Stimulated activated CD8-positive, alpha-beta memory T cell treated with anti-CD3 and anti-CD28 coated beads, Interleukin-7, amount 100 ng/mL, for 48 hours (primary cell): ENCODE data around the gene ANP32E.
"Not testable (repeated sequence)": the region's sequence is repeated elsewhere in the genome, so short reads cannot be mapped to it uniquely, and the experiment has no call there.

ENCODE experiments used
- DNase-seq, 2 donors: peaks; one replicate each; pipeline ENCODE4 v3.0.0-alpha.2; 2020; ENCODE audit warnings: low read depth in 1 of 2; ENCODE audit errors: extremely low read depth in 1 of 2

The ANP32E gene

GRCh38 chr1:150257624-150258585 lies 22.0 kb upstream of the ANP32E start, which contains the start of gene CA14:
Gene CA14, plus strand, starts transcription at chr1:150257774. Its CDS starts 355 bp downstream, at chr1:150258129.
- no peak for DNase-seq

GRCh38 chr1:150256554-150257341 lies 20.8 kb upstream of the ANP32E start:
- DNase-seq, result no peak

- DNase-seq, result no peak
Measured at GRCh38 chr1:150256198-150256553, 20.3 kb upstream of the ANP32E start.

GRCh38 chr1:150249936-150250335 lies 14.0 kb upstream of the ANP32E start:
- DNase-seq, result no peak

GRCh38 chr1:150243003-150243402 lies 7.1 kb upstream of the ANP32E start:
- no peak for DNase-seq

GRCh38 chr1:150237746-150238145 lies 1.8 kb upstream of the ANP32E start:
- no peak for DNase-seq

GRCh38 chr1:150237176-150237575 lies 1.3 kb upstream of the ANP32E start:
- DNase-seq, result not testable (repeated sequence)

GRCh38 chr1:150236614-150237100 lies 745 bp upstream of the ANP32E start:
- DNase-seq, result no peak

- no peak for DNase-seq
Measured at GRCh38 chr1:150235294-150235851, 539 bp downstream of the ANP32E start.

- DNase-seq, result peak; percentile 87 to 93
Measured at GRCh38 chr1:150234566-150235293, 1.2 kb downstream of the ANP32E start.

- no peak for DNase-seq
Measured at GRCh38 chr1:150234309-150234565, 1.7 kb downstream of the ANP32E start.

GRCh38 chr1:150233359-150234308 lies 2.3 kb downstream of the ANP32E start:
- DNase-seq, result no peak

GRCh38 chr1:150232921-150233320 lies 3.0 kb downstream of the ANP32E start:
- not testable (repeated sequence) for DNase-seq

- not testable (repeated sequence) for DNase-seq
Measured at GRCh38 chr1:150228246-150228645, 7.7 kb downstream of the ANP32E start.

GRCh38 chr1:150227228-150227627 lies 8.7 kb downstream of the ANP32E start:
- no peak for DNase-seq

- no peak for DNase-seq
Measured at GRCh38 chr1:150226486-150226885, 9.4 kb downstream of the ANP32E start.

- no peak for DNase-seq
Measured at GRCh38 chr1:150225546-150225945, 10.4 kb downstream of the ANP32E start.

- DNase-seq, result no peak
Measured at GRCh38 chr1:150224983-150225382, 10.9 kb downstream of the ANP32E start.

GRCh38 chr1:150221552-150221951 lies 14.4 kb downstream of the ANP32E start:
- no peak for DNase-seq

GRCh38 chr1:150215855-150216254 lies 20.1 kb downstream of the ANP32E start:
- not testable (repeated sequence) for DNase-seq
